ENCODE results near the gene AGPAT1.

DNA sequence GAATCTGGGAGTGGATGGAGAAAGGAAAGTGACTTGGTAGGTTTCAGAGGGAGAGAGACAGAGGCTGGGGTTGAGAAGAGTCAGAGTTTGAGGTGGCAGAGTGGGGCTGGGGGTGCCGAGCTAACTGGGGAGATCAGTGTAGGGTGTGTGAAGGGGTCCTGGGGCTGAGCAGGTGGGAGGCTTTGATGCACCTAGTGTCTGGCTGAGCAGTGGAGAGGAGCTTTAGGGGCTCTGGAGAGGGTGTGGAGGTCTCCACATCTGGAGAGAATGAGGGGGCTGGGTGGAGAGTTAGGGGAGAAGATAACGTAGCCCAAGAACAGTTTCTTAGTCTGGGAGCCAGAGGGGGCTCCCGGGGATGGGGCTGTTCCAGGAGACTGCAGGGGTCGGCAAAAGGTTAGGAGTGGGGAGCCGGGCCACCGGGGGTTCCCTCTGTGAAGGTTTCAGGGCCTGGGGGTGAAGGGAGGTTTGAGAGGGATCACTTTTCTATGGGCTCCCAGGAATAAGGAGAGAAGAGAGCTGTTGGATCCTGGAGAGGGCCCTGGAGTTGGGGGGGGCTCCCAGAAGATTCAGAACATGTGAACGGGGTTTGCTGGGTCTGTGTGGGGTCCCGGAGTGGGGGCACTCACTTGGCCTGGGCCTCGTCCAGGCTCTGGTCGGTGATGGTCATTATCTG lies 13.3 kb upstream of the AGPAT1 start:
- TF ChIP-seq EZH2 (IDR thresholded peaks at IDR 0.05; ENCODE audit: borderline replicate concordance) (no peak), CTCF (IDR thresholded peaks at IDR 0.05; ENCODE audit: poor library complexity) (no peak)
